Neural cell (in vitro differentiated cells): Measurements from ENCODE around the gene CKAP5.

Experiments
- CTCF ChIP-seq: fragments of 450-650 bp; IDR thresholded peaks from 2 replicates; pipeline ENCODE4 v1.5.1; 2014; ENCODE audit warnings: antibody characterized with exemption, mild to moderate bottlenecking, moderate library complexity; ENCODE audit not compliant: poor library complexity, severe bottlenecking
- EP300 ChIP-seq: fragments of 450-650 bp; conservative IDR thresholded peaks from 2 replicates; pipeline ENCODE4 v1.6.1; 2014; ENCODE audit warnings: antibody characterized with exemption, mild to moderate bottlenecking, moderate library complexity; ENCODE audit not compliant: poor library complexity, severe bottlenecking
- EZH2 ChIP-seq: fragments of 200-600, 300-800 bp; shearing (Covaris generic), sonication (generic); IDR thresholded peaks from 2 replicates; pipeline ENCODE4 v1.6.1; 2014; ENCODE audit warnings: antibody characterized with exemption, low read length, borderline replicate concordance, mild to moderate bottlenecking; ENCODE audit not compliant: insufficient read depth, poor library complexity, severe bottlenecking
- POLR2AphosphoS5 ChIP-seq: IDR thresholded peaks from 2 replicates; pipeline ENCODE4 v1.6.1; 2012
- TAF1 ChIP-seq: IDR thresholded peaks from 2 replicates; pipeline ENCODE4 v1.6.1; 2012; ENCODE audit warnings: low read depth

- TF ChIP-seq CTCF (no peak), POLR2AphosphoS5 (no peak), TAF1 (no peak), EP300 (no peak), EZH2 (no peak)
Observed at GRCh38 chr11:46888636-46889035, 42.6 kb upstream of the CKAP5 start.
